HK-2 (cell line): ENCODE results near the gene SPHK2.

ENCODE experiments used
- DNase-seq: peaks from one replicate; pipeline ENCODE4 v3.0.0-alpha.2; 2018; ENCODE audit not compliant: unreplicated experiment

SPHK2 gene

GRCh38 chr19:48603449-48603848, 15.9 kb upstream of the SPHK2 start:
- no peak for DNase-seq

- no peak for DNase-seq
These were observed 15.5 kb upstream of the SPHK2 start for GRCh38 chr19:48603850-48604249.

- DNase-seq: no peak
These were observed 12.6 kb upstream of the SPHK2 start, which contains the start of gene SPACA4 for GRCh38 chr19:48606463-48607358. Gene SPACA4, plus strand, starts transcription at chr19:48606742. Its CDS starts 237 bp downstream, at chr19:48606979.

- no peak for DNase-seq
These were observed 11.9 kb upstream of the SPHK2 start for GRCh38 chr19:48607359-48607755.

- DNase-seq: no peak
These were observed 10.5 kb upstream of the SPHK2 start for GRCh38 chr19:48608798-48609263.

GRCh38 chr19:48609571-48610108, 9.7 kb upstream of the SPHK2 start:
- no peak for DNase-seq

- DNase-seq: no peak
These were observed 7.4 kb upstream of the SPHK2 start for GRCh38 chr19:48611872-48612271.

- no peak for DNase-seq
These were observed 6.1 kb upstream of the SPHK2 start for GRCh38 chr19:48613024-48613851.

GRCh38 chr19:48613852-48614435, 5.4 kb upstream of the SPHK2 start:
- DNase-seq: no peak

- DNase-seq: peak; percentile 47
These were observed 4.7 kb upstream of the SPHK2 start, which contains the start of gene FAM83E for GRCh38 chr19:48614436-48615230. Gene FAM83E, minus strand, starts transcription at chr19:48615076. Its CDS starts 1,704 bp downstream, at chr19:48613372.

- no peak for DNase-seq
These were observed 3.9 kb upstream of the SPHK2 start for GRCh38 chr19:48615231-48616040.

GRCh38 chr19:48616041-48616436, 3.3 kb upstream of the SPHK2 start:
- no peak for DNase-seq

- DNase-seq: no peak
These were observed 2.7 kb upstream of the SPHK2 start for GRCh38 chr19:48616491-48617056.

GRCh38 chr19:48617146-48617937, 2.0 kb upstream of the SPHK2 start:
- no peak for DNase-seq

- DNase-seq: no peak
These were observed 909 bp upstream of the SPHK2 start for GRCh38 chr19:48618278-48618915.

GRCh38 chr19:48619692-48620585, 633 bp downstream of the SPHK2 start:
- DNase-seq: no peak

- no peak for DNase-seq
These were observed 4.3 kb downstream of the SPHK2 start for GRCh38 chr19:48623556-48624066.
